ENCODE results near the gene PNPLA7. TPM values are rescaled to one million over a fixed set of nuclear protein-coding genes. Genes with fewer than 3 reads are reported as not detected.

PNPLA7 gene
- total and polyA plus RNA-seq, 2 of the 13 experiments (the other 11 are each of a cell fraction or from before 2014, with no cell fraction given): 0.42 to 1.5 TPM

- TF ChIP-seq TFDP2 (CRISPR knock-in tag; IDR thresholded peaks at IDR 0.05) (no peak; the same call in 1 of the 2 replicates), ZFP41 (CRISPR knock-in tag; IDR thresholded peaks at IDR 0.05; ENCODE audit: borderline replicate concordance) (peak; percentile 31; the same call in 1 of the 2 replicates), SMC3 (IDR thresholded peaks at IDR 0.05; ENCODE audit: low read length) (no peak), RNF2 (conservative IDR thresholded peaks at IDR 0.05; ENCODE audit: low read depth) (no peak), ZC3H4 (CRISPR knock-in tag; IDR thresholded peaks at IDR 0.05; ENCODE audit: borderline replicate concordance) (no peak), GTF2F1 (IDR thresholded peaks at IDR 0.05; ENCODE audit: low read length) (no peak), EED (CRISPR knock-in tag; IDR thresholded peaks at IDR 0.05) (peak; percentile 63; the same call in 1 of the 2 replicates), KDM2A (CRISPR knock-in tag; IDR thresholded peaks at IDR 0.05; ENCODE audit: borderline replicate concordance, low read depth) (no peak), NR2F6 (IDR thresholded peaks at IDR 0.05) (no peak), NR2F6 (CRISPR knock-in tag; IDR thresholded peaks at IDR 0.05) (no peak), MTA1 (CRISPR knock-in tag; IDR thresholded peaks at IDR 0.05; ENCODE audit: borderline replicate concordance) (no peak), SUZ12 (IDR thresholded peaks at IDR 0.05; ENCODE audit: low read depth, low read length) (no peak), ATRX (CRISPR knock-in tag; IDR thresholded peaks at IDR 0.05; ENCODE audit: borderline replicate concordance) (no peak), TCF12 (IDR thresholded peaks at IDR 0.05) (no peak), TCF12 (CRISPR knock-in tag; IDR thresholded peaks at IDR 0.05) (0 out of 2 replicates have a peak, but pooled peaks have one; percentile 35), ZNF781 (CRISPR knock-in tag; IDR thresholded peaks at IDR 0.05; ENCODE audit: borderline replicate concordance, not compliant biosample characterization) (peak; percentile 37), ZNF687 (CRISPR knock-in tag; IDR thresholded peaks at IDR 0.05) (peak; percentile 73), TFAP4 (IDR thresholded peaks at IDR 0.05; ENCODE audit: borderline replicate concordance, low read depth) (no peak), POLR2G (IDR thresholded peaks at IDR 0.05; ENCODE audit: low read depth, low read length) (no peak), ZNF101 (CRISPR knock-in tag; IDR thresholded peaks at IDR 0.05; ENCODE audit: borderline replicate concordance, low read depth) (no peak), NFIC (IDR thresholded peaks at IDR 0.05; ENCODE audit: low read length) (no peak), CHCHD3 (CRISPR knock-in tag; IDR thresholded peaks at IDR 0.05) (no peak), ZBTB20 (CRISPR knock-in tag; IDR thresholded peaks at IDR 0.05; ENCODE audit: borderline replicate concordance, low read depth) (no peak), TFE3 (CRISPR knock-in tag; IDR thresholded peaks at IDR 0.05) (no peak)
These were observed 90.4 kb downstream of the PNPLA7 start (continued) for GRCh38 chr9:137459601-137460362.

Data from HepG2 (cell line).